GM12878 (cell line): Measurements from ENCODE around the gene ATP1B2.
A peak's percentile ranks its signal among the peaks of the same experiment; 100 is the strongest.

Source experiments
- CTCF ChIP-seq, 3 experiments: IDR thresholded peaks in 2 of 3; conservative IDR thresholded peaks in 1 of 3; 2 replicates each; pipeline ENCODE4 v1.5.1; 2011; ENCODE audit warnings: low read depth in 3 of 3, low read length in 3 of 3, mild to moderate bottlenecking in 3 of 3, control low read depth in 2 of 3, moderate library complexity in 2 of 3, inconsistent platforms in 1 of 3, mixed read lengths in 1 of 3; ENCODE audit not compliant: control insufficient read depth in 2 of 3, insufficient read depth in 1 of 3; ENCODE audit errors: extremely low read depth in 1 of 3
- EP300 ChIP-seq, 2 experiments: fragments of 150-350 bp in 1 of 2; IDR thresholded peaks; 2 replicates each; pipeline ENCODE4 v1.6.1; 2011 to 2012; ENCODE audit warnings: low read depth in 2 of 2, low read length in 2 of 2, borderline replicate concordance in 1 of 2, improper control_type of control experiment in 1 of 2, inconsistent platforms in 1 of 2; ENCODE audit not compliant: control insufficient read depth in 1 of 2
- FOXK2 ChIP-seq: fragments of 450-650 bp; IDR thresholded peaks from 2 replicates; pipeline ENCODE4 v1.6.1; 2017; ENCODE audit warnings: mild to moderate bottlenecking, moderate library complexity
- NRF1 ChIP-seq: conservative IDR thresholded peaks from 2 replicates; pipeline ENCODE4 v1.6.1; 2011; ENCODE audit warnings: mild to moderate bottlenecking, low read depth, low read length, improper control_type of control experiment
- PAX5 ChIP-seq: IDR thresholded peaks from 2 replicates; pipeline ENCODE4 v1.6.1; 2011; ENCODE audit warnings: low read depth, low read length, borderline replicate concordance
- POLR2AphosphoS5 ChIP-seq: IDR thresholded peaks from 2 replicates; pipeline ENCODE4 v1.6.1; 2011; ENCODE audit warnings: mild to moderate bottlenecking, low read length, inconsistent platforms
- SIX5 ChIP-seq: IDR thresholded peaks from 2 replicates; pipeline ENCODE4 v1.6.1; 2011; ENCODE audit warnings: mild to moderate bottlenecking, low read depth, low read length, moderate library complexity; ENCODE audit not compliant: severe bottlenecking
- TCF7 ChIP-seq: IDR thresholded peaks from 2 replicates; pipeline ENCODE4 v1.6.1; 2014; ENCODE audit warnings: antibody characterized with exemption, borderline replicate concordance

- TF ChIP-seq TCF7: no peak
- TF ChIP-seq CTCF (IDR thresholded peaks at IDR 0.05 in 2 of 3, conservative IDR thresholded peaks at IDR 0.05 in 1 of 3; ENCODE audit: control insufficient read depth in 2 of 3, extremely low read depth in 1 of 3, insufficient read depth in 1 of 3, low read depth in 3 of 3, low read length in 3 of 3): peak; percentile 23 to 46 (median 33); a peak in 5 of 6 replicates
- TF ChIP-seq POLR2AphosphoS5: no peak
- TF ChIP-seq NRF1: no peak
- TF ChIP-seq FOXK2: no peak
- TF ChIP-seq EP300 (IDR thresholded peaks at IDR 0.05; ENCODE audit: borderline replicate concordance in 1 of 2, control insufficient read depth in 1 of 2, low read depth in 2 of 2, low read length in 2 of 2): no peak
- TF ChIP-seq SIX5: no peak
- TF ChIP-seq PAX5: no peak
Measured at GRCh38 chr17:7634384-7634783, 16.3 kb upstream of the ATP1B2 start.
